ENCODE measurements around the gene CHAT.

The CHAT gene

GRCh38 chr10:49597426-49598163, 16.2 kb upstream of the CHAT start:
- DNase-seq = no peak

GRCh38 chr10:49598164-49598856, 15.5 kb upstream of the CHAT start:
- DNase-seq = no peak

GRCh38 chr10:49598986-49599385, 14.9 kb upstream of the CHAT start:
- DNase-seq = no peak

GRCh38 chr10:49599546-49599945, 14.3 kb upstream of the CHAT start:
- no peak for DNase-seq

- DNase-seq = no peak
Measured at GRCh38 chr10:49600046-49600445, 13.8 kb upstream of the CHAT start.

DNA sequence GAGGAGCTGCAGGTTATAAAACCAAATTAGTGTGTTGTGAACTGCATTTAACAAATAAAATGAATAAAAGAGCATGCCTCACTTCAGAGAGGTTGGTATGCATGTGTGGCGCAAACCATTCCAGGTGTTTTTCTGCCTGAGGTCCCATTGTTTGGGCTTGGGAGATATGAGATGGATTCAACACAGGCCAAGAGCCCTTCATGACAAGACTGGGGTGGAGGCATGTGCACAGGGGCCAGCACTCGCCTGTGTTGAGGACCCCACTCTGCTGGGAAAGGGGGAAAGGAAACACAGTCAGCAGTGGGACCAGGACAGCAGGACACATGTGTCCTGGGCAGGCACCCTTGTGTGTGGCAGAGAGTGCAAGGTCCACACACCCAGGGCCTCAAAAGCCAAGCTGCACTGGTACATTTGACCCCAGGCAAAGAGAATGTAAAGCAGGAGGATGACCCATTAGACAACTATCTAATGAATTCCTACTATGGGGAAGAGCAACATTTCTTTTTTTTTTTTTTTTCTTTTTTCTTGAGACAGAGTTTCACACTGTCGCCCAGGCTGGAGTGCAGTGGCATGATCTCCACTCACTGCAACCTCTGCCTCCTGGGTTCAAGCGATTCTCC, 12.9 kb upstream of the CHAT start:
- no peak for DNase-seq

DNA sequence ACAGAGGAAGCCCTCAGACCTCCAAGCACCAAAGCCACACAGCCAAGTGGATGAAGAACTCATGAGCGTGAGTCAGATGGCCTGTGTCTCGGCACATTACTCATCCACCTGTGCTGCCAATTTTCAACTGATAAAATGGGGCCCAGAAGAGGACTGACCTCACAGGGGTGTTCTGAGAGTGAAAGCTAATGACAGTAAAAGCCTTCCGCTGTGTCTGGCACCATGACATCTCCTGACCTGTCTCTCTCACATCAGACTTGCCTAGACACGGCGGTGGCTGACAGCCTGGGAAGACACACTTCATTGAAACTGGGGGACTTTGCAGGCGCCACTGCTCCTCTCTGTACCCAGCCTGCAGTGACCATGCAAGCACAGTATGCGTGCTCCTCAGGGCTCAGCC, 12.0 kb upstream of the CHAT start:
- DNase-seq = no peak

- no peak for DNase-seq
Measured at GRCh38 chr10:49602380-49603023, 11.3 kb upstream of the CHAT start.

DNA sequence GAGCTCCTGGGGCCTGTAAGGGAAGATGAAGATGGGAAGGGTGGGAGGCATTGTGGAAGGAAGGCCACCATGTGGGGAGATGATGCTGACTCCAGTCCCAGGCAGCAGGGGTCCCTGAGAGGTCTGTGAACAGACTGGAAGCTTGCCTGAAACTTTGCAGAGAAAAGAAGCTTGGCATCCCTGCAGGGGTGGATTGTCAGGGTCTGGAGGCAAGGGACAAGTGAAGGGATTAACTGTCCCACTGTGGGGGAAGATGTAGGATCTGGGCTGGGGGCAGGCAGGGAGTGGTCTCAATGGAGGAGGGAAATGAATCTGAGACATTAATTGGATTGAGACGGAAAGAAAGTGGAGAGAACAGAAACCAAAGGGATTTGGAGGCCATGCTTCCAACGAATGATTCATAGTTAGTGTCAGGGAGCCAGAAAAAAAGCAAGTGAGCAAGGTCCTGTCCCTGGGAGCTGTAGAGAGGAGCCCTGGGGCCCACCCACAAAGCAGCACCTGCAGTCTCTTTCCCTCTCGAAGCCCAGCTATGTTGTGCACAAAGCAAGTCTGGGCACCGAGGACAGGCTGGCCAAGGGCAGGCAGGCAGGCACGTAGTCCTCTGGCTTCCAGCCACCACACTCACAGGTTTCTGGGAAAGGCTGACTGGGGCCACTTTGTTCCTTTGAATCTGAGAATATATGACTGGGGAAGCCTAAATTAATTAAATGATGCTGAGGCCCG, 8.5 kb upstream of the CHAT start:
- peak in 1 of 14 donors; percentile 26 for DNase-seq

- DNase-seq = no peak
Measured at GRCh38 chr10:49605939-49606509, 7.8 kb upstream of the CHAT start.

DNA sequence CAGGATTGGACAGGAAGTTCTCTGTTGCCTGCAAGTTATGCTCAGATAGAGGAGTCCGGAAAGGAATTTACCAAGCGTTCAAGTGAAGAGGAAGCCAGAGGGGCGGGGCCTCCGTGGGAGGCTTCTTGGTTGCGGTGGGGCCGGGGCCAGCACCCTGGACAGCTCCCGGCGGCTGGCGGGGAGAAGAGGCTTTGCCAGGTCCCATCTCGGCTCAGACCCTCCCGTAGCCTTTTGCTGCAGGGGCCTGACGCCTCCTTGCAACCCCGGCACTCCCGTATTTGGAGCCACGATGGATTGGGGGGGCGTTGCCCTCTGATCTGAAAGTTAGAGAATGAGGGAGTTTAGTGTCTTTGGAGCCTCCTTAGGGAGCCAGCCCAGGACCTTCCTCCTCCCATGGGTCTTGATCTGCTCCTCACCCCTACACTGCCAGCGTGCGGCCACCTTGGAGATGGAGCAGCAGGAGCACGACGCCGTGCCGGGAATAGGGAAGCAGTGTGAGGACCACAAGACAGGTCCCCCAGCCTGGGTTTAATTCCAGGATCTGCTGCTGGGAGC, 6.8 kb upstream of the CHAT start:
- DNase-seq = peak in 5 of 14 donors; percentile 9 to 47 (median 16)

- DNase-seq = no peak
Measured at GRCh38 chr10:49608166-49609005, 5.5 kb upstream of the CHAT start.

DNA sequence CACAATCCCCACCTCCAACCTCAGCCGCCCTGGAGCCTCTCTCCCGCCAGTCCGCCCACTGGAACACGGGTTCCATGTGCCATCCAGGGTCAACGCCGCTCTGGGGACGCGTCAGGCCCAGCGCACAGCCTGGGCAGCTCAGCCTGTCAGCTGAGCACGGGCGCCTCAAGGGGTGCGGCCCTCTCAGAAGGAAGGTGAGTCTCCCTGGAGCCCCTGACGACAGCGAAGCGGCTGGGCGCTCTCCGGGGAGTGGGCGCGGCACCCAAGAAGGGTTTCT, 4.9 kb upstream of the CHAT start:
- DNase-seq = no peak

DNA sequence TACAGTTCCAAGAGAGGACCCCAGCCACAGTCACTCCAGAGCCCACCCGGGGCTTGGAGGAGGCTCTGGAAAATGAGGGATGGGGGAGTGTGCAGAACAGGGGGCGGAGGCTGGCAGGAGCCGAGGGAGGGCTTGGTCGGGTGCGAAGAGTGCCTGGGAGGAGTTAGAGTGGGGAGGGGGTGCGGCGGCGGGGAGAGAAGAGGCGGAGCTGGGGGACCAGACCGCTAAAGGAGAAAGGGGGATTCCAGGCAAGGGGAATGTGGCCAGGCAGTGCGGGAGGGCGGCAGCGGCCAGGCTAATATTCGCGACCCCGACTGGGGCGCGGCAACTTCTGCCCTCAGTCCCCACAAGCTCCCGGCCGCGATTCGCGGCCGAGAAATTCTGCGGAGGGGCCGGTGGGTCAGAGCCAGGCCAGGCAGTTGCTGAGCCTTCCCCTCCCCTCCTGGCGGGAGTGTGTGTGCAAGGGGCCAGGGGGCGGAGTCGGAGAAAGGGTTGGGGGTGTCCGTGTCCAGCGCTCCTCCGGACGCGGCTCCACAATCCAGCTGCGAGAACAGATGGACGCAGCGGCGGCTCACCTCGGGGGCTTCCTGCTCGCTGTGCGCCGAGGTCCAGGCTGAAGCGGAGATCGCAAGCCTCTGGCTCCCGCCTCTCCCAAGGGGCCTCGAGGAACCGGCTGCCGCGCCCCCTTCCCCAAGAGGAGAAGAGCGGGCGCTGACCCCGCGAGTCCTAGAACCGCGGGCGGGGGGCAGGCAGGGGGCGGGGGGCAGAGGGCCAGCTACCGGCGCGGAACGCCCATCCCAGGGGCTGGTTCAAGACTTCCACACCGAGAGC, 4.3 kb upstream of the CHAT start:
- no peak for DNase-seq

DNA sequence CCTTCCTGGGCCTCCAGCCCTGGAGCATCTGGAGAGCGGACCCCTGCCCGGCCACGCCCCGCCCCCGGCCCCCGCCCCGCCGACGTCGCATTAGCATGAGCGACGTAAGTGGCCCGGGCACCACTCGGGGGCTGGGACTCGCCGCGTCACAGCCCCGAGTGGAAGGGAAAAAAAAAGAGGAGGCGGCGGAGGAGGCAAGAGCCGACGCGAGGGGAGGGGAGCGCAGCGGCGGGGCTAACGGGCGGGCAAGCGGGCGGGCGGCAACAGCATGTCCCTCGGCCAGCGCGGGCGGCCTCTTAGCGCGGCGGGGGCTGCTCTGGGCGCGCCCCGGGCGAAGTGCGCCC, 3.8 kb upstream of the CHAT start, which contains the start of gene SLC18A3:
Gene SLC18A3, plus strand, starts transcription at position 197 of the 344 bp plus-strand sequence. CDS start 431 bp downstream, outside the sequence.
- no peak for DNase-seq

- no peak for DNase-seq
Measured at GRCh38 chr10:49610458-49611165, 3.2 kb upstream of the CHAT start.

- DNase-seq = no peak
Measured at GRCh38 chr10:49611166-49611815, 2.5 kb upstream of the CHAT start.

- no peak for DNase-seq
Measured at GRCh38 chr10:49611816-49612512, 1.9 kb upstream of the CHAT start.

Measured in C1 segment of cervical spinal cord (tissue), 14 donors.